A673 (cell line): ENCODE data around the gene KANK3. TPM values are rescaled to one million over a fixed set of nuclear protein-coding genes. Genes with fewer than 3 reads are reported as not detected.
A peak's percentile ranks its signal among the peaks of the same experiment; 100 is the strongest.

Experiments used
- BruUV-seq: library from RNA; stranded (reverse); fragments of 400-500 nt; replicated peaks from 2 replicates; lab custom pipeline; 2021; lab: Mats Ljungman, UMichigan
- CTCF ChIA-PET: fragments of 300-600 bp; sonication (Branson Sonifier 250); formaldehyde crosslinking; loops from one replicate; lab custom pipeline; 2022; ENCODE audit warnings: antibody characterized with exemption; lab: Charles Lee
- POLR2A ChIA-PET: fragments of 300-600 bp; sonication (Branson Sonifier 250); formaldehyde crosslinking; loops from one replicate; lab custom pipeline; 2022; ENCODE audit warnings: antibody characterized with exemption; ENCODE audit not compliant: low non-redundant PET; lab: Charles Lee
- DNase-seq: peaks from one replicate; pipeline ENCODE4 v3.0.0-alpha.2; 2015; ENCODE audit warnings: low spot score
- H3K27ac ChIP-seq: fragments of 200-600 bp; sonication (generic); 2 replicates; pipeline ENCODE4 v1.5.1; 2016; ENCODE audit warnings: mixed run types, low read depth, mild to moderate bottlenecking, mixed read lengths, antibody characterized with exemption, low read length; ENCODE audit not compliant: poor library complexity, severe bottlenecking
- H3K27me3 ChIP-seq: fragments of 200-600 bp; sonication (generic); replicated peaks from 2 replicates; pipeline ENCODE4 v1.6.1; 2017; ENCODE audit warnings: mixed run types, low read depth, mild to moderate bottlenecking, mixed read lengths, antibody characterized with exemption, low read length; ENCODE audit not compliant: insufficient read depth, poor library complexity
- H3K36me3 ChIP-seq: fragments of 200-600 bp; sonication (generic); 2 replicates; pipeline ENCODE4 v1.6.1; 2016; ENCODE audit warnings: mixed run types, mild to moderate bottlenecking, mixed read lengths, antibody characterized with exemption, low read length; ENCODE audit not compliant: insufficient read depth, poor library complexity, severe bottlenecking
- H3K4me1 ChIP-seq: fragments of 200-600 bp; sonication (generic); 2 replicates; pipeline ENCODE4 v1.6.1; 2017; ENCODE audit warnings: mixed run types, mild to moderate bottlenecking, mixed read lengths, antibody characterized with exemption, low read length; ENCODE audit not compliant: insufficient read depth, poor library complexity, severe bottlenecking
- H3K4me3 ChIP-seq: fragments of 200-600 bp; sonication (generic); 2 replicates; pipeline ENCODE4 v1.5.1; 2016; ENCODE audit warnings: low read depth, mixed run types, mild to moderate bottlenecking, mixed read lengths, low read length; ENCODE audit not compliant: poor library complexity, severe bottlenecking
- H3K9me3 ChIP-seq: fragments of 200-600 bp; sonication (generic); 2 replicates; pipeline ENCODE4 v1.6.1; 2016; ENCODE audit warnings: mixed run types, low read depth, mild to moderate bottlenecking, mixed read lengths, antibody characterized with exemption, low read length; ENCODE audit not compliant: poor library complexity, severe bottlenecking
- CTCF ChIP-seq: fragments of 300-800, 200-600 bp; sonication (generic); conservative IDR thresholded peaks from 2 replicates; pipeline ENCODE4 v1.5.1; 2017; ENCODE audit warnings: low read depth, mild to moderate bottlenecking, antibody characterized with exemption, low read length, moderate library complexity, mixed read lengths
- EZH2 ChIP-seq: fragments of 200-600 bp; sonication (generic); IDR thresholded peaks from 2 replicates; pipeline ENCODE4 v1.6.1; 2017; ENCODE audit warnings: borderline replicate concordance, low read depth, mild to moderate bottlenecking, mixed read lengths, antibody characterized with exemption, low read length; ENCODE audit not compliant: poor library complexity, severe bottlenecking
- intact Hi-C: fragments of 100-400 bp; cut with micrococcal nuclease; formaldehyde crosslinking; loops from one replicate; pipeline ENCODE4 v1.10.0; 2022; ENCODE audit not compliant: unreplicated experiment
- total RNA-seq: library from RNA; stranded (reverse); gene quantifications from 2 replicates; pipeline ENCODE4 v1.2.3, GENCODE V29; 2021

The KANK3 gene
- total RNA-seq, 1 experiment from 2014 or later, result 0.73 TPM

GRCh38 chr19:8337728-8338127, 5.3 kb downstream of the KANK3 start:
- H3K4me3 ChIP-seq, result no peak overlapping the region
- no peaks in the 10 kb centered on the region for H3K36me3 ChIP-seq
- POLR2A ChIA-PET, result no interaction called here
- no peak for DNase-seq
- no peaks in the 10 kb centered on the region for H3K9me3 ChIP-seq
- peaks cover 25% of the 10 kb centered on the region for H3K27me3 ChIP-seq
- TF ChIP-seq EZH2, result no peak
- TF ChIP-seq CTCF, result no peak
- H3K27ac ChIP-seq, result no peak overlapping the region
- CTCF ChIA-PET, result no interaction called here
- no peaks in the 10 kb centered on the region for H3K4me1 ChIP-seq
- intact Hi-C loops, result no loop called here
- BruUV-seq, result no TSS peak

- peaks cover 25% of the 10 kb centered on the region for H3K27me3 ChIP-seq
- no peaks in the 10 kb centered on the region for H3K4me1 ChIP-seq
- no TSS peak for BruUV-seq
- CTCF ChIA-PET, result no interaction called here
- DNase-seq, result no peak
- no peak overlapping the region for H3K27ac ChIP-seq
- H3K4me3 ChIP-seq, result no peak overlapping the region
- no peaks in the 10 kb centered on the region for H3K36me3 ChIP-seq
- H3K9me3 ChIP-seq, result no peaks in the 10 kb centered on the region
- intact Hi-C loops, result no loop called here
- TF ChIP-seq EZH2 (no peak), CTCF (no peak)
- POLR2A ChIA-PET, result no interaction called here
Observed at GRCh38 chr19:8336660-8337059, 6.4 kb downstream of the KANK3 start.

- BruUV-seq, result no TSS peak
- Histone ChIP-seq H3K4me3 (peak overlapping the region; percentile 46), H3K4me1 (no peaks in the 10 kb centered on the region), H3K9me3 (no peaks in the 10 kb centered on the region), H3K36me3 (no peaks in the 10 kb centered on the region), H3K27ac (no peak overlapping the region), H3K27me3 (peaks cover 25% of the 10 kb centered on the region)
- TF ChIP-seq CTCF, result no peak
- no peak for TF ChIP-seq EZH2
- ChIA-PET POLR2A (no interaction called here), CTCF (no interaction called here)
- intact Hi-C loops, result no loop called here
- DNase-seq, result no peak
Observed at GRCh38 chr19:8336072-8336569, 6.9 kb downstream of the KANK3 start.
